SK-N-SH (cell line): ENCODE measurements around the gene PHYKPL.

ENCODE experiments used
- CTCF ChIP-seq: fragments of 200-600 bp; sonication (generic); IDR thresholded peaks from 2 replicates; pipeline ENCODE4 v1.6.1; 2017; ENCODE audit warnings: antibody characterized with exemption, mild to moderate bottlenecking, moderate library complexity
- EP300 ChIP-seq, 2 experiments: IDR thresholded peaks; 2 replicates each; pipeline versions ENCODE4 v1.4.0 to v1.6.1; 2012; ENCODE audit warnings: borderline replicate concordance in 1 of 2, low read depth in 1 of 2, low read length in 1 of 2
- EZH2phosphoT487 ChIP-seq: fragments of 200-600 bp; sonication (generic); IDR thresholded peaks from 2 replicates; pipeline ENCODE4 v1.6.1; 2017; ENCODE audit warnings: low read depth, mixed run types, mild to moderate bottlenecking, antibody characterized with exemption, moderate library complexity, borderline replicate concordance
- IRF3 ChIP-seq: fragments of 150-350 bp; IDR thresholded peaks from 2 replicates; pipeline ENCODE4 v1.6.1; 2016; ENCODE audit warnings: mild to moderate bottlenecking, low read depth, low read length
- MXI1 ChIP-seq: IDR thresholded peaks from 2 replicates; pipeline ENCODE4 v1.6.1; 2012; ENCODE audit warnings: mild to moderate bottlenecking, low read depth, low read length, improper control_type of control experiment
- NFIC ChIP-seq: IDR thresholded peaks from 2 replicates; pipeline ENCODE4 v1.4.0; 2012; ENCODE audit warnings: borderline replicate concordance
- POLR2AphosphoS5 ChIP-seq: IDR thresholded peaks from 2 replicates; pipeline ENCODE4 v1.6.1; 2012; ENCODE audit warnings: low read depth, low read length
- RAD21 ChIP-seq: IDR thresholded peaks from 2 replicates; pipeline ENCODE4 v1.6.1; 2012; ENCODE audit warnings: mild to moderate bottlenecking, low read length
- REST ChIP-seq: IDR thresholded peaks from 2 replicates; pipeline ENCODE4 v1.6.1; 2012; ENCODE audit warnings: mild to moderate bottlenecking, low read depth, low read length, moderate library complexity
- RFX5 ChIP-seq: IDR thresholded peaks from 2 replicates; pipeline ENCODE4 v1.6.1; 2012; ENCODE audit warnings: mild to moderate bottlenecking, improper control_type of control experiment, low read length

- TF ChIP-seq REST (no peak), CTCF (no peak), RFX5 (no peak), EZH2phosphoT487 (no peak), POLR2AphosphoS5 (no peak), NFIC (no peak), RAD21 (no peak), IRF3 (no peak), MXI1 (no peak), EP300 (IDR thresholded peaks at IDR 0.05; ENCODE audit: borderline replicate concordance in 1 of 2, low read depth in 1 of 2, low read length in 1 of 2) (no peak)
Measured at GRCh38 chr5:178160176-178160575, 72.4 kb downstream of the PHYKPL start.
